NOMO-1 (cell line): ENCODE results near the gene DNAJA3.

Experiments used
- DNase-seq, 2 experiments: peaks; one replicate each; lab custom pipeline; 2025; ENCODE audit not compliant: unreplicated experiment in 2 of 2; lab: John Stamatoyannopoulos, UW

The DNAJA3 gene

GRCh38 chr16:4404247-4404966 is 21.3 kb upstream of the DNAJA3 start:
- DNase-seq, result no peak

DNA sequence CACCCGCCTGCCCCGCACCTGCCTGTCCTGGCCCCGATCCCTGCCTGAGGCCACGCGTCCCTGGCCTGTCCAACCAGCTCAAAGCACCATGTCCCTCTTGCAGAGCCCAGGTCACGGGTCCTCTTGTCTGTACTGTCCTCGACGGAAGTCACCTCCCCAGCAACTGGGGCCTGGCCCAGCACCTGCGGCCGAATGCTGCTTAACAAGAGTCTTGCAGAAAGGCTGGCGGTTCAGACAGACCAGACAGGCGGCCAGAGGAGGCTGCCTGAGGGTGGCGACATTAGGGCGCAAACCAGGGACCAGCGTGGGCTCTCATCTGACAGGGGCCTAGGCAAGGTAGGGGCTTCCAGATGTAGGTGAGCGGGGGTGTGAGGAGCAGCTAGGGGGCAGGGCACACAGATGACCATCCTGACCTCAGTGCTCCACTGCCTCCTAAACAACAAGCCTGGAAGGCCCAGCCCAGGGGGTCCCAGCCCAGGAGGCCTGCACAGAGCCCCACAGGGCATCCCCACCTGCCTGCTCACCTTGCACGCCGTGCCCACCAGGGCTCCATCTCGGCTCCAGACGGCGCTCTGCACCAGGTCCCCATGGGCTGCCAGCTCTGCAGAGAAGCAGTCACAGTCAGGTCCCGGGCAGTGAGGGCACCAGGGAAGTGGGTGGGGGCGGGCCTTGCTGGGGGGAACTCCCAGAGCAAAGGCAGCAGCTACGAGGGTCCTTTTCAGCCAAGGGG is 20.5 kb upstream of the DNAJA3 start:
- no peak for DNase-seq

- no peak for DNase-seq
Observed at GRCh38 chr16:4407543-4408322, 17.9 kb upstream of the DNAJA3 start.

- no peak for DNase-seq
Observed at GRCh38 chr16:4408323-4408690, 17.4 kb upstream of the DNAJA3 start.

- DNase-seq, result no peak
Observed at GRCh38 chr16:4409081-4409932, 16.4 kb upstream of the DNAJA3 start.

DNA sequence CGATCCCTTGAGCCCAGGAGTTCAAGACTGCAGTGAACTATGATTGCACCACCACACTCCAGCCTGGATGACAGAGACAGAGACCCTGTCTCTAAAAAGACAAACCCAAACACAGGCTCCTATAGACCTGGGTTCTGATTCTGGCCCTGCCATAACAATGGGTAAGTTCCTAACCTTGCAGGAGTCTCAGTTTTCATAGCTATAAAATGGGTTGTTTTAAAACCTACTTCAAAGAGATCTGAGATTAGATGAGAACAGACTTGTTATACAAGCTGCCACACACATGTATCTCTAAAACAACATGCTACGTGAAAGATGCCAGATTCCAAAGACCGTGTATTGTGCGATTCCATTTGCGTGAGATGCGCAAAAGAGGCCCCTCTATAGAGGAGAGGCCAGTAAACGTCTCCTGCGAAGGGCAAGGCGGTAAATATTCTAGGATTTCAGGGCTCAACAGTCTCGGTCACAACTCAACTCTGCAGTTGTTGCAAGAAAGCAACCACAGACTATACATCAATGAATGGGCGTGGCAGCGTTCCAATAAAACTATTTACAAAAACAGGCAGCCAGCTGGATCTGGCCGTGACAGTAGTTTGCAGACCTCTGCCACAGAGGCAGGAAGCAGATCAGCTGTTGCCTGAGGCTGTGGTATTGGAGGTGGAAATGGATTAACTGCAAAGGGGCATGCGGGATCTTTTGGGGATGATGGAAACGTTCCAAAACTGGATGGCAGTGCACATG is 15.2 kb upstream of the DNAJA3 start:
- no peak for DNase-seq

GRCh38 chr16:4411684-4412083 is 14.0 kb upstream of the DNAJA3 start:
- no peak for DNase-seq

GRCh38 chr16:4412159-4412558 is 13.5 kb upstream of the DNAJA3 start:
- DNase-seq, result no peak

- DNase-seq, result no peak
Observed at GRCh38 chr16:4412854-4413253, 12.8 kb upstream of the DNAJA3 start.

- no peak for DNase-seq
Observed at GRCh38 chr16:4414187-4414917, 11.3 kb upstream of the DNAJA3 start.

DNA sequence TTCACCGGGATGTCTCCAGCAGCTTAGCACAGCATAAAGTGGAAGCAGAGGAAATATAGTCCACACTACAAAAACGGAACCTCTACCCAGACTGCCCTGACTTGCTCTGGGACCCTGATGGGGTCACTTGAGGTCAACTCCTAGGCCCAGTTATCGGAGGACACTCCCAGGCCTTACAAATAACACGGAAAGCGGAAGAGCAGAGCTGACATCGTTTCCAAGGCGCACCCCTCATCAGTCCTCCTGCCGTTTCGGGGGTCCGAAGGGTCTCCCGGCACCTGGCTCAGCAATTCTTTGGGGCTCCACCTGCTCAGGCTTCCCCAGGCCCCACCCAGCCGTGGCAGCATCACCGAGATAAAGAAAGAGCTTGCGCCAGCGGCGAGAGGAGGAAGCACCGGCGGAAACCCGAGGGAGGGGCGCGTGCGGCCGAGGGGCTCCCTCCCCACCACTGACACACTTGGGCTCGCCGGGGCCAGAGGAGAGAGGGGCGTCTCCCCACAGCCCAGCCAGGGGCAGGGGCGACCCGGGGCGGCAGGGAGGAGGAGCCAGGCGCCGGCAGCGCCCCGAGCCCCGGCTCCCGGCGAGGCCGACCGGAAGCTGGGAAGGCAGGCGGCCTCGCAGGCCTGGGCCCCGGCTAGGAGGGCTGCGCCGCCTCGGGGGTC is 10.0 kb upstream of the DNAJA3 start:
- DNase-seq, result peak; percentile 77 to 85

- peak; percentile 92 to 95 for DNase-seq
Observed at GRCh38 chr16:4416200-4417032, 9.3 kb upstream of the DNAJA3 start, which contains the start of gene CORO7. CORO7 (minus strand) TSS chr16:4416596; CDS start chr16:4416518, 78 bp downstream.

- no peak for DNase-seq
Observed at GRCh38 chr16:4419402-4419959, 6.2 kb upstream of the DNAJA3 start.

DNA sequence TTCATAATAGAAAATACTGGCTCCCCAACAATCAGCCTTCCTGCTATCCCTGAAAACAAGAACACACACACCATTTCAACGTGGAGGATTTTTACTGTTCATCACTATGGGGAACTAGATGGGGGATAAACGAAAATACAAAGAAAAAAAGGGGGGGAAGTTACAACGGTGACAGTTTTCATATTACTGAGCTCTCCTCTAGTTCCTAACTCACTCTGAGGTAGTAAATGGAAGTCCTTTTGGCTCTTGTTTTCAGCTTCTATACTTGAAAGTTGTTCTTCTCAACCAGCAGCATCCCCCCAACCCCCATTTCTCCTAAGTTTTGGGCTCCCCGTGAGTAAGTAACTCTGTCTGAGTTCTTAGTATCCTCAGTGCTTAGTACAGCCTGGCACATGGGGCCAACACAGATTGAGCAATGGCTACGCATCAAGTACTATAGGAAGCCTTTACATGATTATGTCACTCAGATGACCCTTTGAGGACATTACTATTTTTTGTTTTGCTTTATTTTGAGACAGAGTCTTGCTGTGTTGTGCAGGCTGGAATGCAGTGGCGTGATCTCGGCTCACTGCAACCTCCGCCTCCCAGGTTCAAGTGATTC is 5.1 kb upstream of the DNAJA3 start:
- peak; percentile 40 to 76 for DNase-seq

DNA sequence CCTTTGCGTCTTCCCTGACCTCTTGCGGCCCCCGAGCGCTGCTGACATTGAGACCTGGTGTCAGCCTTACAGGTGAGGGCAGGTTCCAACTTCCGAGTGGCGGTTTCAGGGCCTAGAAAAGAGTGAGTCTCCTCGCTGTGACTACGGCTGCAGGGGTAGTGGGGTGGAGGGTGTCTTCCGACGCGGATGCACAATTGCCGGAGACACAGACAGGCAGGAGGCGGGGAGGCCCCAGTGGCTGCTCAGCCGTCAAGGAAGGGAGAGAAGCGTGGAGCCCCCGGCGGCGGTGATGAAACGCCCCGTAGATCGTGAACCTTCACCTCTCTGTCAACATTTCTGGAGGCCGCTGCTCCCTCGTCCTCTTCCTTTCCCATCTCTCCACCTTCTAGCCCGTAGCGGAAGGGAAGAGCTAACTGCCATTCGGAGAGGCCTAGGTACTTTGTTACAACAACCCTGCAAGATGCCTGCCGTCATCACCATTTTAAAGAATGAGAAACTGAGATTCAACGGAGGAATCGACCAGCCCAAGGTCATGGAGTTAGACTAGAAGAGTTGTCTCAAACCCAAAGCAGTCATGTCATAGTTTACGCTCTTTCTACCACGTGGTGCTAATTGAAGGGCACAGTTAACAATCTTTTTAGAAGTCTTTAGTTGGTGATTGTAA is 485 bp downstream of the DNAJA3 start:
- DNase-seq, result peak in 1 of 2 experiments; percentile 55

- no peak for DNase-seq
Observed at GRCh38 chr16:4426722-4427372, 1.2 kb downstream of the DNAJA3 start.
